GM12878 (cell line): ENCODE measurements around the gene RASGRP3. TPM values are rescaled to one million over a fixed set of nuclear protein-coding genes. Genes with fewer than 3 reads are reported as not detected.

Source experiments
- ATAC-seq: fragments of 200-7000 bp; cut with Tn5 transposase; 3 replicates; pipeline ENCODE4 v1.9.1; 2020; ENCODE audit warnings: mild to moderate bottlenecking, moderate library complexity
- BruUV-seq: library from RNA; stranded (reverse); fragments of 400-500 nt; replicated peaks from 2 replicates; lab custom pipeline; 2021; lab: Mats Ljungman, UMichigan
- CTCF ChIA-PET: fragments of 300-600 bp; sonication (Branson Sonifier 250); formaldehyde crosslinking; extraction: SDS; loops from one replicate; lab custom pipeline; 2021; ENCODE audit warnings: inconsistent platforms; lab: Yijun Ruan, JAX
- POLR2A ChIA-PET: fragments of 350-600 bp; formaldehyde crosslinking; extraction: SDS; loops from one replicate; lab custom pipeline; 2021; ENCODE audit warnings: inconsistent platforms; lab: Charles Lee
- RAD21 ChIA-PET: fragments of 300-600 bp; sonication (Branson Sonifier 250); formaldehyde crosslinking; loops from one replicate; lab custom pipeline; 2023; ENCODE audit warnings: antibody characterized with exemption; ENCODE audit not compliant: unreplicated experiment; lab: Charles Lee
- SMC1A ChIA-PET: fragments of 300-600 bp; sonication (Branson Sonifier 250); formaldehyde crosslinking; loops from one replicate; lab custom pipeline; 2023; ENCODE audit not compliant: unreplicated experiment, uncharacterized antibody; lab: Charles Lee
- DNase-seq: peaks from one replicate; pipeline ENCODE4 v3.0.0-alpha.2; 2011; ENCODE audit warnings: low read depth, low spot score
- FAIRE-seq: peaks from 3 replicates; lab custom pipeline; 2011; peaks lifted over from hg19 to GRCh38; lab: Jason Lieb, UNC
- H2AFZ ChIP-seq: 2 replicates; pipeline ENCODE4 v1.6.0; 2011; ENCODE audit warnings: low read depth, low read length, control low read depth; ENCODE audit not compliant: control insufficient read depth
- H3K27ac ChIP-seq: 2 replicates; pipeline ENCODE4 v1.5.1; 2011; ENCODE audit warnings: control low read depth; ENCODE audit not compliant: control insufficient read depth, insufficient read depth
- H3K27me3 ChIP-seq, 2 experiments: replicated peaks in 1 of 2; 2 replicates each; pipeline versions ENCODE4 v1.6.0 to v1.6.1; 2011; ENCODE audit warnings: low read length in 1 of 2; ENCODE audit not compliant: control insufficient read depth in 2 of 2, insufficient read depth in 2 of 2
- H3K36me3 ChIP-seq, 2 experiments: 2 replicates each; pipeline ENCODE4 v1.5.1; 2011; ENCODE audit warnings: low read length in 1 of 2; ENCODE audit not compliant: control insufficient read depth in 2 of 2, insufficient read depth in 2 of 2
- H3K4me1 ChIP-seq: 2 replicates; pipeline ENCODE4 v1.6.1; 2011; ENCODE audit warnings: mild to moderate bottlenecking, low read length, moderate library complexity, mixed read lengths; ENCODE audit not compliant: control insufficient read depth, insufficient read depth
- H3K4me2 ChIP-seq: 2 replicates; pipeline ENCODE4 v1.6.0; 2011; ENCODE audit warnings: control low read depth; ENCODE audit not compliant: control insufficient read depth, insufficient read depth
- H3K4me3 ChIP-seq: fragments of 200-600 bp; sonication (generic); 2 replicates; pipeline ENCODE4 v1.5.1; 2016
- H3K79me2 ChIP-seq: 2 replicates; pipeline ENCODE4 v1.6.0; 2011; ENCODE audit warnings: low read length; ENCODE audit not compliant: control insufficient read depth, insufficient read depth
- H3K9ac ChIP-seq: 2 replicates; pipeline ENCODE4 v1.8.0; 2011; ENCODE audit warnings: low read length, control low read depth, mixed read lengths; ENCODE audit not compliant: control insufficient read depth, insufficient read depth
- H3K9me3 ChIP-seq: replicated peaks from 3 replicates; pipeline ENCODE4 v1.5.1; 2011; ENCODE audit warnings: mild to moderate bottlenecking, low read length; ENCODE audit not compliant: control insufficient read depth, insufficient read depth
- H4K20me1 ChIP-seq: 2 replicates; pipeline ENCODE4 v1.6.0; 2011; ENCODE audit not compliant: control insufficient read depth, insufficient read depth
- CBX5 ChIP-seq: sonication (generic); IDR thresholded peaks from 2 replicates; pipeline ENCODE4 v1.6.1; 2016; ENCODE audit warnings: low read depth, moderate library complexity, mild to moderate bottlenecking, inconsistent platforms
- CEBPZ ChIP-seq: fragments of 150-350 bp; IDR thresholded peaks from 2 replicates; pipeline ENCODE4 v1.6.1; 2016; ENCODE audit warnings: low read depth, low read length
- DPF2 ChIP-seq: fragments of 450-650 bp; IDR thresholded peaks from 2 replicates; pipeline ENCODE4 v1.6.1; 2017; ENCODE audit warnings: mild to moderate bottlenecking
- EZH2 ChIP-seq: IDR thresholded peaks from 2 replicates; pipeline ENCODE4 v1.6.1; 2012; ENCODE audit warnings: low read depth, mild to moderate bottlenecking, control low read depth, inconsistent platforms, low read length, borderline replicate concordance; ENCODE audit not compliant: control insufficient read depth
- KLF5 ChIP-seq: fragments of 450-650 bp; IDR thresholded peaks from 2 replicates; pipeline ENCODE4 v1.6.1; 2014; ENCODE audit warnings: mild to moderate bottlenecking; ENCODE audit not compliant: partially characterized antibody
- MEF2A ChIP-seq: IDR thresholded peaks from 2 replicates; pipeline ENCODE4 v1.6.1; 2011; ENCODE audit warnings: low read depth, mild to moderate bottlenecking, low read length, moderate library complexity; ENCODE audit not compliant: insufficient read depth
- MEF2B ChIP-seq: fragments of 450-650 bp; IDR thresholded peaks from 2 replicates; pipeline ENCODE4 v1.6.1; 2018; ENCODE audit warnings: mild to moderate bottlenecking, moderate library complexity; ENCODE audit not compliant: partially characterized antibody, poor library complexity, severe bottlenecking
- MYC ChIP-seq: IDR thresholded peaks from 2 replicates; pipeline ENCODE4 v1.6.1; 2011; ENCODE audit warnings: mild to moderate bottlenecking, low read length, moderate library complexity, inconsistent platforms; ENCODE audit not compliant: insufficient read depth, insufficient replicate concordance, insufficient read length, severe bottlenecking
- RB1 ChIP-seq: fragments of 450-650 bp; formaldehyde crosslinking; IDR thresholded peaks from 2 replicates; pipeline ENCODE4 v1.6.1; 2017; ENCODE audit warnings: mild to moderate bottlenecking, borderline replicate concordance
- TBL1XR1 ChIP-seq: IDR thresholded peaks from 2 replicates; pipeline ENCODE4 v1.6.1; 2012; ENCODE audit warnings: low read depth, low read length, improper control_type of control experiment
- USF1 ChIP-seq: IDR thresholded peaks from 2 replicates; pipeline ENCODE4 v1.6.1; 2011; ENCODE audit warnings: borderline replicate concordance, low read depth, mild to moderate bottlenecking, moderate library complexity, mixed read lengths, low read length; ENCODE audit not compliant: insufficient read depth; ENCODE audit errors: extremely low read length
- WRNIP1 ChIP-seq: IDR thresholded peaks from 2 replicates; pipeline ENCODE4 v1.6.1; 2011; ENCODE audit warnings: low read depth, low read length, improper control_type of control experiment, borderline replicate concordance
- WGBS: methylation state at CpG from one replicate; pipeline ENCODE4 v1.1.6; 2016; ENCODE audit warnings: low lambda C conversion rate; ENCODE audit not compliant: insufficient replicate concordance, insufficient coverage; ENCODE audit errors: missing lambda C conversion rate; 5-methylcytosine and 5-hydroxymethylcytosine counted together
- in situ Hi-C: fragments of 300-500 bp; cut with MboI; formaldehyde crosslinking; loops from 9 replicates; pipeline ENCODE4 v1.14.3; 2018; ENCODE audit warnings: mixed read lengths
- intact Hi-C: fragments of 100-400 bp; cut with micrococcal nuclease; formaldehyde crosslinking; loops from one replicate; pipeline ENCODE4 v1.14.2; 2022; ENCODE audit not compliant: unreplicated experiment
- polyA plus RNA-seq, 11 experiments: library from polyadenylated mRNA; depleted of rRNA in 4 of 11; unstranded in 6 of 11; stranded (reverse) in 5 of 11; fragments of >200 nt; fragmentation: Nextera tagmentation in 4 of 11; fragmentation: Illumina TruSeq in 1 of 11; extraction: Ambion mirVana in 4 of 11; extraction: Trizol in 1 of 11; gene quantifications; 1 replicate in 1 of 11; 2 replicates in 10 of 11; pipeline versions ENCODE4 v1.2.1 to v1.2.3, GENCODE V29; 2011 to 2016; ENCODE audit warnings: inconsistent platforms in 2 of 11, missing spikeins in 2 of 11, low read depth in 1 of 11
- total RNA-seq, 4 experiments: library from RNA; depleted of rRNA in 3 of 4; stranded (reverse); fragments of >200 nt in 3 of 4; fragmentation: Illumina TruSeq in 1 of 4; extraction: Trizol in 1 of 4; gene quantifications; 2 replicates each; pipeline versions ENCODE4 v1.2.1 to v1.2.3, GENCODE V29; 2013 to 2021

RASGRP3 gene
- total and polyA plus RNA-seq, 10 of the 15 experiments (the other 5 are each of a cell fraction or from before 2014, with no cell fraction given) = 31.6 to 106 (median 64.7) TPM

GRCh38 chr2:33526921-33527320 lies 50.5 kb downstream of the RASGRP3 start:
- in situ Hi-C loops (no loop called here), intact Hi-C loops (no loop called here)
- Histone ChIP-seq H3K79me2 (peaks cover 6% of the 10 kb centered on the region), H3K27me3 (no peaks in the 10 kb centered on the region), H3K4me1 (peaks cover 37% of the 10 kb centered on the region), H3K27ac (no peak overlapping the region)
- SMC1A ChIA-PET = no interaction called here
- POLR2A ChIA-PET = no interaction called here
- CTCF ChIA-PET = no interaction called here
- no TSS peak for BruUV-seq
- TF ChIP-seq USF1 = no peak
- TF ChIP-seq RB1 = no peak
- TF ChIP-seq MYC = no peak
- TF ChIP-seq MEF2B = no peak
- no peak for TF ChIP-seq DPF2
- no peak for TF ChIP-seq CEBPZ
- TF ChIP-seq EZH2 = no peak
- TF ChIP-seq MEF2A = no peak
- no peak for TF ChIP-seq WRNIP1
- no peak for TF ChIP-seq TBL1XR1
- no peak for TF ChIP-seq KLF5
- TF ChIP-seq CBX5 = no peak
- TF ChIP-seq, all 136 proteins: peak for 0
- no peak for FAIRE-seq
- Histone ChIP-seq H3K9ac (no peak overlapping the region), H3K4me3 (no peak overlapping the region), H3K4me2 (no peak overlapping the region), H3K9me3 (no peaks in the 10 kb centered on the region), H3K36me3 (peaks cover 0 to 35% of the 10 kb centered on the region in 2 experiments; a peak in 3 of 4 replicates), H2AFZ (no peak overlapping the region), H4K20me1 (no peaks in the 10 kb centered on the region)
- RAD21 ChIA-PET = interaction anchor here (1.6 kb wide), 1 partner anchor 51 kb away, joined by 4 read pairs; the partner anchor contains the start of gene RASGRP3
- DNase-seq = no peak
- WGBS = 100% methylated on average over 5 of the region's 5 CpGs
- no peak for ATAC-seq
